ENCODE data around the gene S1PR3.

DNA sequence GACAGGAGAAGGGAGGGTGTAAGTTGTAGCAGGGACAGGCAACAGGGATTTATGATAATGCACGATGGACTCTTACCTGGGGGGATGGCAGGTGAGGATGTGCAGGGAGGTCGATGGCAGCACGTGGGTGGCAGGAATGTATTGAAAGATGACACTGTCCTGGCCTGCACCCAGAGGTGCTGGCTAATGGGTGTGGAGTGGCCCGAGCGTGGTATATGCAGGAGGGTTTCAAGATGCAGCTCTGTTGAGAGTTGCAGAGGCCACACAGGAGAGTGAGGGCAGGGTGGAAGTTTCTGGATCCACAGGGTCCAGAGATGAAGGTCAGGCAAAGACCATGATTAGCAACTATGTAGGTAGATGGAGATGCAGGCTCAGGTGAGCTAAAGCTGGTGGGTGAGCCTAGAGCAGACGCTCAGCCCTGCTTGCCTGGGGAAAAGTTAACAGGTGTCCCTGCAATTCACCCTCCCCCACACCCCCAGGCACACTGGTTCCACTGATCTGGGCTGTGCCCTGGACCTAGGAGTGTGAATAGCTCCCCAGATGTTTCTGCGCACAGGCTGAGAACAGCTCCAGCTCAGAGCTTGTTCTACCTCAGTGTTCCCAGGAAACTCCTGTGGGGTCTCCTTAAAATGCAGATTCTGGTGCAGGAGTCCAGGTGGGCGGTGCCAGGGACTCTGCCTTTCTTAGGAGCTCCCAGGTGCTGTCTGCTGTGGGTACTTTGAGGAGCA, 21.5 kb upstream of the S1PR3 start:
- TF ChIP-seq, protein P1, sequence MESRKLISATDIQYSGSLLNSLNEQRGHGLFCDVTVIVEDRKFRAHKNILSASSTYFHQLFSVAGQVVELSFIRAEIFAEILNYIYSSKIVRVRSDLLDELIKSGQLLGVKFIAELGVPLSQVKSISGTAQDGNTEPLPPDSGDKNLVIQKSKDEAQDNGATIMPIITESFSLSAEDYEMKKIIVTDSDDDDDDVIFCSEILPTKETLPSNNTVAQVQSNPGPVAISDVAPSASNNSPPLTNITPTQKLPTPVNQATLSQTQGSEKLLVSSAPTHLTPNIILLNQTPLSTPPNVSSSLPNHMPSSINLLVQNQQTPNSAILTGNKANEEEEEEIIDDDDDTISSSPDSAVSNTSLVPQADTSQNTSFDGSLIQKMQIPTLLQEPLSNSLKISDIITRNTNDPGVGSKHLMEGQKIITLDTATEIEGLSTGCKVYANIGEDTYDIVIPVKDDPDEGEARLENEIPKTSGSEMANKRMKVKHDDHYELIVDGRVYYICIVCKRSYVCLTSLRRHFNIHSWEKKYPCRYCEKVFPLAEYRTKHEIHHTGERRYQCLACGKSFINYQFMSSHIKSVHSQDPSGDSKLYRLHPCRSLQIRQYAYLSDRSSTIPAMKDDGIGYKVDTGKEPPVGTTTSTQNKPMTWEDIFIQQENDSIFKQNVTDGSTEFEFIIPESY (IDR thresholded peaks at IDR 0.05) = no peak
- TF ChIP-seq, protein P2, sequence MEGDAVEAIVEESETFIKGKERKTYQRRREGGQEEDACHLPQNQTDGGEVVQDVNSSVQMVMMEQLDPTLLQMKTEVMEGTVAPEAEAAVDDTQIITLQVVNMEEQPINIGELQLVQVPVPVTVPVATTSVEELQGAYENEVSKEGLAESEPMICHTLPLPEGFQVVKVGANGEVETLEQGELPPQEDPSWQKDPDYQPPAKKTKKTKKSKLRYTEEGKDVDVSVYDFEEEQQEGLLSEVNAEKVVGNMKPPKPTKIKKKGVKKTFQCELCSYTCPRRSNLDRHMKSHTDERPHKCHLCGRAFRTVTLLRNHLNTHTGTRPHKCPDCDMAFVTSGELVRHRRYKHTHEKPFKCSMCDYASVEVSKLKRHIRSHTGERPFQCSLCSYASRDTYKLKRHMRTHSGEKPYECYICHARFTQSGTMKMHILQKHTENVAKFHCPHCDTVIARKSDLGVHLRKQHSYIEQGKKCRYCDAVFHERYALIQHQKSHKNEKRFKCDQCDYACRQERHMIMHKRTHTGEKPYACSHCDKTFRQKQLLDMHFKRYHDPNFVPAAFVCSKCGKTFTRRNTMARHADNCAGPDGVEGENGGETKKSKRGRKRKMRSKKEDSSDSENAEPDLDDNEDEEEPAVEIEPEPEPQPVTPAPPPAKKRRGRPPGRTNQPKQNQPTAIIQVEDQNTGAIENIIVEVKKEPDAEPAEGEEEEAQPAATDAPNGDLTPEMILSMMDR (IDR thresholded peaks at IDR 0.05; ENCODE audit: low read depth, low read length, missing input control) = no peak
- no peak for TF ChIP-seq GABPA (IDR thresholded peaks at IDR 0.05 in 1 of 2, conservative IDR thresholded peaks at IDR 0.05 in 1 of 2)
- no peak for TF ChIP-seq FOXA2 (IDR thresholded peaks at IDR 0.05)
- TF ChIP-seq, protein P3, sequence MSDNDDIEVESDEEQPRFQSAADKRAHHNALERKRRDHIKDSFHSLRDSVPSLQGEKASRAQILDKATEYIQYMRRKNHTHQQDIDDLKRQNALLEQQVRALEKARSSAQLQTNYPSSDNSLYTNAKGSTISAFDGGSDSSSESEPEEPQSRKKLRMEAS (IDR thresholded peaks at IDR 0.05) = no peak
- no peak for TF ChIP-seq RAD21 (IDR thresholded peaks at IDR 0.05)
- TF ChIP-seq HNF4G (IDR thresholded peaks at IDR 0.05) = no peak
- no peak for TF ChIP-seq RXRA (IDR thresholded peaks at IDR 0.05)
- no peak for TF ChIP-seq YY1 (IDR thresholded peaks at IDR 0.05)
- TF ChIP-seq, protein P4, sequence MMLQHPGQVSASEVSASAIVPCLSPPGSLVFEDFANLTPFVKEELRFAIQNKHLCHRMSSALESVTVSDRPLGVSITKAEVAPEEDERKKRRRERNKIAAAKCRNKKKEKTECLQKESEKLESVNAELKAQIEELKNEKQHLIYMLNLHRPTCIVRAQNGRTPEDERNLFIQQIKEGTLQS (IDR thresholded peaks at IDR 0.05) = no peak
- TF ChIP-seq JUND (IDR thresholded peaks at IDR 0.05) = no peak
- TF ChIP-seq, protein P5, sequence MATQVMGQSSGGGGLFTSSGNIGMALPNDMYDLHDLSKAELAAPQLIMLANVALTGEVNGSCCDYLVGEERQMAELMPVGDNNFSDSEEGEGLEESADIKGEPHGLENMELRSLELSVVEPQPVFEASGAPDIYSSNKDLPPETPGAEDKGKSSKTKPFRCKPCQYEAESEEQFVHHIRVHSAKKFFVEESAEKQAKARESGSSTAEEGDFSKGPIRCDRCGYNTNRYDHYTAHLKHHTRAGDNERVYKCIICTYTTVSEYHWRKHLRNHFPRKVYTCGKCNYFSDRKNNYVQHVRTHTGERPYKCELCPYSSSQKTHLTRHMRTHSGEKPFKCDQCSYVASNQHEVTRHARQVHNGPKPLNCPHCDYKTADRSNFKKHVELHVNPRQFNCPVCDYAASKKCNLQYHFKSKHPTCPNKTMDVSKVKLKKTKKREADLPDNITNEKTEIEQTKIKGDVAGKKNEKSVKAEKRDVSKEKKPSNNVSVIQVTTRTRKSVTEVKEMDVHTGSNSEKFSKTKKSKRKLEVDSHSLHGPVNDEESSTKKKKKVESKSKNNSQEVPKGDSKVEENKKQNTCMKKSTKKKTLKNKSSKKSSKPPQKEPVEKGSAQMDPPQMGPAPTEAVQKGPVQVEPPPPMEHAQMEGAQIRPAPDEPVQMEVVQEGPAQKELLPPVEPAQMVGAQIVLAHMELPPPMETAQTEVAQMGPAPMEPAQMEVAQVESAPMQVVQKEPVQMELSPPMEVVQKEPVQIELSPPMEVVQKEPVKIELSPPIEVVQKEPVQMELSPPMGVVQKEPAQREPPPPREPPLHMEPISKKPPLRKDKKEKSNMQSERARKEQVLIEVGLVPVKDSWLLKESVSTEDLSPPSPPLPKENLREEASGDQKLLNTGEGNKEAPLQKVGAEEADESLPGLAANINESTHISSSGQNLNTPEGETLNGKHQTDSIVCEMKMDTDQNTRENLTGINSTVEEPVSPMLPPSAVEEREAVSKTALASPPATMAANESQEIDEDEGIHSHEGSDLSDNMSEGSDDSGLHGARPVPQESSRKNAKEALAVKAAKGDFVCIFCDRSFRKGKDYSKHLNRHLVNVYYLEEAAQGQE (IDR thresholded peaks at IDR 0.05) = no peak
